ENCODE measurements around the gene PPIA.

Gene PPIA

GRCh38 chr7:44760034-44760580 lies 36.4 kb upstream of the PPIA start:
- no peaks in the 10 kb centered on the region for H3K9me3 ChIP-seq (ENCODE audit: insufficient read depth, low read length)
- no peaks in the 10 kb centered on the region for H3K27me3 ChIP-seq (ENCODE audit: insufficient read depth, insufficient read length)
- DNase-seq (ENCODE audit: low read depth, low spot score), result no peak
- no peak for TF ChIP-seq YY1 (IDR thresholded peaks at IDR 0.05; ENCODE audit: insufficient read depth, insufficient read length)
- TF ChIP-seq SUZ12 (IDR thresholded peaks at IDR 0.05; ENCODE audit: extremely low read depth, insufficient read depth, insufficient read length), result no peak
- TF ChIP-seq ZNF274 (IDR thresholded peaks at IDR 0.05; ENCODE audit: low read depth, low read length), result no peak
- no peak overlapping the region for H3K4me3 ChIP-seq (ENCODE audit: insufficient read length, low read depth)
- H3K4me1 ChIP-seq (ENCODE audit: insufficient read depth, insufficient read length), result peaks cover 19% of the 10 kb centered on the region
- H3K36me3 ChIP-seq (ENCODE audit: insufficient read depth, insufficient read length, low read length), result peaks cover 91% of the 10 kb centered on the region
- no peak overlapping the region for H3K9ac ChIP-seq (ENCODE audit: insufficient read length, low read depth)

DNA sequence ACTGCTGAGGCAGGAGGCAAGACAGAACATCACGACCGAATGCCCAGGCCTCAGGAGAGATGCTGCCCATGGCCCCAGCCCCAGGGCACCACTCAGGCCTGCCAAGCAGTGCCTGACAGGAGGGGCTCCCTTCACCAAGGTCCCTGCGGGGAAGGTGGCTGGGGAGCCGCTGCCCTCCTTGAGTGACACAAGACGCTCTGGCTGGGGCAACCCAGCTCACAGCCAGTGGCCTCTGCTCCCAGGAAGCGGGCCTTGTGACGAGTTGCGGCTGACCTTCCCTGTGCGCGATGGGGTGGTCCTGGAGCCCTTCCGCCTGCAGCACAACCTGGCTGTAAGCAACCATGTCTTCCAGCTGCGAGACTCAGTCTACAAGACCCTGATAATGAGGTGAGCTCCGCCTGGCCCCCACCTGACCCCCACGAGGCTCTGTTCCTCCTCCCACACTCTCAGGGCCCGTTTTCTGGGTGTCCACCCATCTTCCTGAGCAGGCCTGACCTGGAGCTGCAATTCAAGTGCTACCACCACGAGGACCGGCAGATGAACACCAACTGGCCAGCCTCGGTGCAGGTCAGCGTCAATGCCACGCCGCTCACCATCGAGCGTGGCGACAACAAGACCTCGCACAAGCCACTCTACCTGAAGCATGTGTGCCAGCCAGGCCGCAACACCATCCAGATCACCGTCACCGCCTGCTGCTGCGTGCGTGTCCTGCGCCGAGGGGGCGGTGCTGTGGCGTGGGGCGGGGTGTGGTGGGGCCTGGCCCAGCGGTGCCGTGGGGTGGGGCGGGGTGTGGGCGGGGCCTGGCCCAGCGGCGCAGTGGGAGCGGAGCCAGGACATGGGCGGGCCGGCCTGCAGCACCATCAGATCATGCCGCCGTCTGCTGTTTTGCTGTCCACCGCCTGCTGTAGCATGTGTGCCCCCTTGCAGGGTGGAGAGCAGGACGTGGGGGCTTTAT lies 35.0 kb upstream of the PPIA start:
- Histone ChIP-seq H3K36me3 (ENCODE audit: insufficient read depth, insufficient read length, low read length) (peaks cover 92% of the 10 kb centered on the region), H3K27me3 (ENCODE audit: insufficient read depth, insufficient read length) (no peaks in the 10 kb centered on the region), H3K4me3 (ENCODE audit: insufficient read length, low read depth) (no peak overlapping the region), H3K4me1 (ENCODE audit: insufficient read depth, insufficient read length) (peaks cover 10% of the 10 kb centered on the region), H3K9me3 (ENCODE audit: insufficient read depth, low read length) (no peaks in the 10 kb centered on the region), H3K9ac (ENCODE audit: insufficient read length, low read depth) (no peak overlapping the region)
- no peak for DNase-seq (ENCODE audit: low read depth, low spot score)
- TF ChIP-seq ZNF274 (IDR thresholded peaks at IDR 0.05; ENCODE audit: low read depth, low read length) (no peak), YY1 (IDR thresholded peaks at IDR 0.05; ENCODE audit: insufficient read depth, insufficient read length) (no peak), SUZ12 (IDR thresholded peaks at IDR 0.05; ENCODE audit: extremely low read depth, insufficient read depth, insufficient read length) (no peak)

GRCh38 chr7:44762300-44762699 lies 34.2 kb upstream of the PPIA start:
- DNase-seq (ENCODE audit: low read depth, low spot score), result no peak
- Histone ChIP-seq H3K4me1 (ENCODE audit: insufficient read depth, insufficient read length) (peaks cover 9% of the 10 kb centered on the region), H3K36me3 (ENCODE audit: insufficient read depth, insufficient read length, low read length) (peaks cover 92% of the 10 kb centered on the region), H3K9ac (ENCODE audit: insufficient read length, low read depth) (no peak overlapping the region), H3K27me3 (ENCODE audit: insufficient read depth, insufficient read length) (no peaks in the 10 kb centered on the region), H3K9me3 (ENCODE audit: insufficient read depth, low read length) (no peaks in the 10 kb centered on the region), H3K4me3 (ENCODE audit: insufficient read length, low read depth) (no peak overlapping the region)
- no peak for TF ChIP-seq YY1 (IDR thresholded peaks at IDR 0.05; ENCODE audit: insufficient read depth, insufficient read length)
- TF ChIP-seq ZNF274 (IDR thresholded peaks at IDR 0.05; ENCODE audit: low read depth, low read length), result no peak
- TF ChIP-seq SUZ12 (IDR thresholded peaks at IDR 0.05; ENCODE audit: extremely low read depth, insufficient read depth, insufficient read length), result no peak

GRCh38 chr7:44762726-44763522 lies 33.6 kb upstream of the PPIA start:
- no peak overlapping the region for H3K9ac ChIP-seq (ENCODE audit: insufficient read length, low read depth)
- H3K36me3 ChIP-seq (ENCODE audit: insufficient read depth, insufficient read length, low read length), result peaks cover 94% of the 10 kb centered on the region
- H3K4me1 ChIP-seq (ENCODE audit: insufficient read depth, insufficient read length), result peaks cover 11% of the 10 kb centered on the region
- DNase-seq (ENCODE audit: low read depth, low spot score), result no peak
- H3K9me3 ChIP-seq (ENCODE audit: insufficient read depth, low read length), result no peaks in the 10 kb centered on the region
- H3K27me3 ChIP-seq (ENCODE audit: insufficient read depth, insufficient read length), result no peaks in the 10 kb centered on the region
- no peak for TF ChIP-seq SUZ12 (IDR thresholded peaks at IDR 0.05; ENCODE audit: extremely low read depth, insufficient read depth, insufficient read length)
- no peak for TF ChIP-seq ZNF274 (IDR thresholded peaks at IDR 0.05; ENCODE audit: low read depth, low read length)
- no peak for TF ChIP-seq YY1 (IDR thresholded peaks at IDR 0.05; ENCODE audit: insufficient read depth, insufficient read length)
- H3K4me3 ChIP-seq (ENCODE audit: insufficient read length, low read depth), result no peak overlapping the region

- Histone ChIP-seq H3K36me3 (ENCODE audit: insufficient read depth, insufficient read length, low read length) (peaks cover 93% of the 10 kb centered on the region), H3K4me3 (ENCODE audit: insufficient read length, low read depth) (no peak overlapping the region), H3K27me3 (ENCODE audit: insufficient read depth, insufficient read length) (no peaks in the 10 kb centered on the region), H3K4me1 (ENCODE audit: insufficient read depth, insufficient read length) (peaks cover 14% of the 10 kb centered on the region), H3K9ac (ENCODE audit: insufficient read length, low read depth) (no peak overlapping the region), H3K9me3 (ENCODE audit: insufficient read depth, low read length) (no peaks in the 10 kb centered on the region)
- DNase-seq (ENCODE audit: low read depth, low spot score), result no peak
- TF ChIP-seq SUZ12 (IDR thresholded peaks at IDR 0.05; ENCODE audit: extremely low read depth, insufficient read depth, insufficient read length) (no peak), ZNF274 (IDR thresholded peaks at IDR 0.05; ENCODE audit: low read depth, low read length) (no peak), YY1 (IDR thresholded peaks at IDR 0.05; ENCODE audit: insufficient read depth, insufficient read length) (no peak)
Measured at GRCh38 chr7:44764081-44764480, 32.4 kb upstream of the PPIA start.

DNA sequence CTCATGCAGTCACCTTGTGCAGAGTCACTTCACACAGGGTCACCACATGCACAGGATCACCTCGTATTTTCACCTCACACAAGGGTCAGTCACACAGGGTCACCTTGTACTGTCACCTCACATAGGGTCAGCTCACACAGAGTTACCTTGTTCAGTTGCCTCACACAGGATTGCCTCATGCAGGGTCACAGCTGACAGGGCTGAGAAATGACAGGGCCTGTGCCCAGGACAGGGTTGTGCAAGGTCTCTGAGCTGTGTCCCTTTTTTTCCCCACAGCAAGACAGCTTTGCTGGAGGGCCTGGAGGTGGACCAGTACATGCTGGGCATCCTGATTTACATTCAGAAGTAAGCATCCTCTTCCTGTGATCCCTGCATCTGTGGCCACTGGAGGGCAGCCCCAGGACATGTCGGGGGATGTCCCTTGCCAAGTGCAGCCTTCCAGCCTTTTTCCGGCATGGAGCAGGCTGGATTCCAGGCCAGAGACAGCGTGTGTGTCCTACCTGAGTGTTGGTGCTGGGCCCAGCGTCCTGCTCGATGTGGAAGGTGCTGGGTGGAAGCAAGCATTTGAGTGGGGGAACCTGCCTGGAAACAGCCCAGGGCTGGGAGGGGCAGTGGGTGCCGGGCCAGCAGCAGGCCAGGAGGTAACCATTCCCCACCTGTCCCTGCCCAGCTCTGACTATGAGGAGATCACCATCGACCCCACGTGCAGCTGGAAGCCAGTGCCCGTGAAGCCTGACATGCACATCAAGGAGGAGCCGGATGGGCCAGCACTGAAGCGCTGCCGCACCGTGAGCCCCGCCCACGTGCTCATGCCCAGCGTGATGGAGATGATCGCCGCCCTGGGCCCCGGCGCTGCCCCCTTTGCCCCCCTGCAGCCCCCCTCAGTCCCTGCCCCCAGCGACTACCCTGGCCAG lies 31.6 kb upstream of the PPIA start:
- DNase-seq (ENCODE audit: low read depth, low spot score), result no peak
- no peak overlapping the region for H3K9ac ChIP-seq (ENCODE audit: insufficient read length, low read depth)
- H3K9me3 ChIP-seq (ENCODE audit: insufficient read depth, low read length), result no peaks in the 10 kb centered on the region
- H3K4me3 ChIP-seq (ENCODE audit: insufficient read length, low read depth), result no peak overlapping the region
- H3K36me3 ChIP-seq (ENCODE audit: insufficient read depth, insufficient read length, low read length), result peaks cover 93% of the 10 kb centered on the region
- no peak for TF ChIP-seq ZNF274 (IDR thresholded peaks at IDR 0.05; ENCODE audit: low read depth, low read length)
- TF ChIP-seq YY1 (IDR thresholded peaks at IDR 0.05; ENCODE audit: insufficient read depth, insufficient read length), result no peak
- TF ChIP-seq SUZ12 (IDR thresholded peaks at IDR 0.05; ENCODE audit: extremely low read depth, insufficient read depth, insufficient read length), result no peak
- no peaks in the 10 kb centered on the region for H3K27me3 ChIP-seq (ENCODE audit: insufficient read depth, insufficient read length)
- peaks cover 19% of the 10 kb centered on the region for H3K4me1 ChIP-seq (ENCODE audit: insufficient read depth, insufficient read length)

Measured in NT2/D1 (cell line).